A673 (cell line): ENCODE data around the gene CEP85L. TPM values are rescaled to one million over a fixed set of nuclear protein-coding genes. Genes with fewer than 3 reads are reported as not detected.

Source experiments
- BruUV-seq: library from RNA; stranded (reverse); fragments of 400-500 nt; replicated peaks from 2 replicates; lab custom pipeline; 2021; lab: Mats Ljungman, UMichigan
- CTCF ChIA-PET: fragments of 300-600 bp; sonication (Branson Sonifier 250); formaldehyde crosslinking; loops from one replicate; lab custom pipeline; 2022; ENCODE audit warnings: antibody characterized with exemption; lab: Charles Lee
- POLR2A ChIA-PET: fragments of 300-600 bp; sonication (Branson Sonifier 250); formaldehyde crosslinking; loops from one replicate; lab custom pipeline; 2022; ENCODE audit warnings: antibody characterized with exemption; ENCODE audit not compliant: low non-redundant PET; lab: Charles Lee
- DNase-seq: peaks from one replicate; pipeline ENCODE4 v3.0.0-alpha.2; 2015; ENCODE audit warnings: low spot score
- H3K27ac ChIP-seq: fragments of 200-600 bp; sonication (generic); 2 replicates; pipeline ENCODE4 v1.5.1; 2016; ENCODE audit warnings: mixed run types, low read depth, mild to moderate bottlenecking, mixed read lengths, antibody characterized with exemption, low read length; ENCODE audit not compliant: poor library complexity, severe bottlenecking
- H3K27me3 ChIP-seq: fragments of 200-600 bp; sonication (generic); replicated peaks from 2 replicates; pipeline ENCODE4 v1.6.1; 2017; ENCODE audit warnings: mixed run types, low read depth, mild to moderate bottlenecking, mixed read lengths, antibody characterized with exemption, low read length; ENCODE audit not compliant: insufficient read depth, poor library complexity
- H3K36me3 ChIP-seq: fragments of 200-600 bp; sonication (generic); 2 replicates; pipeline ENCODE4 v1.6.1; 2016; ENCODE audit warnings: mixed run types, mild to moderate bottlenecking, mixed read lengths, antibody characterized with exemption, low read length; ENCODE audit not compliant: insufficient read depth, poor library complexity, severe bottlenecking
- H3K4me1 ChIP-seq: fragments of 200-600 bp; sonication (generic); 2 replicates; pipeline ENCODE4 v1.6.1; 2017; ENCODE audit warnings: mixed run types, mild to moderate bottlenecking, mixed read lengths, antibody characterized with exemption, low read length; ENCODE audit not compliant: insufficient read depth, poor library complexity, severe bottlenecking
- H3K4me3 ChIP-seq: fragments of 200-600 bp; sonication (generic); 2 replicates; pipeline ENCODE4 v1.5.1; 2016; ENCODE audit warnings: low read depth, mixed run types, mild to moderate bottlenecking, mixed read lengths, low read length; ENCODE audit not compliant: poor library complexity, severe bottlenecking
- H3K9me3 ChIP-seq: fragments of 200-600 bp; sonication (generic); 2 replicates; pipeline ENCODE4 v1.6.1; 2016; ENCODE audit warnings: mixed run types, low read depth, mild to moderate bottlenecking, mixed read lengths, antibody characterized with exemption, low read length; ENCODE audit not compliant: poor library complexity, severe bottlenecking
- CTCF ChIP-seq: fragments of 300-800, 200-600 bp; sonication (generic); conservative IDR thresholded peaks from 2 replicates; pipeline ENCODE4 v1.5.1; 2017; ENCODE audit warnings: low read depth, mild to moderate bottlenecking, antibody characterized with exemption, low read length, moderate library complexity, mixed read lengths
- EZH2 ChIP-seq: fragments of 200-600 bp; sonication (generic); IDR thresholded peaks from 2 replicates; pipeline ENCODE4 v1.6.1; 2017; ENCODE audit warnings: borderline replicate concordance, low read depth, mild to moderate bottlenecking, mixed read lengths, antibody characterized with exemption, low read length; ENCODE audit not compliant: poor library complexity, severe bottlenecking
- intact Hi-C: fragments of 100-400 bp; cut with micrococcal nuclease; formaldehyde crosslinking; loops from one replicate; pipeline ENCODE4 v1.10.0; 2022; ENCODE audit not compliant: unreplicated experiment
- total RNA-seq: library from RNA; stranded (reverse); gene quantifications from 2 replicates; pipeline ENCODE4 v1.2.3, GENCODE V29; 2021

Gene CEP85L
- total RNA-seq, 1 experiment from 2014 or later: 7.4 TPM

- TF ChIP-seq EZH2 (no peak), CTCF (no peak)
- H3K9me3 ChIP-seq: peaks cover under 1% of the 10 kb centered on the region
- no TSS peak for BruUV-seq
- POLR2A ChIA-PET: no interaction called here
- H3K36me3 ChIP-seq: no peaks in the 10 kb centered on the region
- H3K4me3 ChIP-seq: no peak overlapping the region
- intact Hi-C loops: no loop called here
- CTCF ChIA-PET: no interaction called here
- H3K27ac ChIP-seq: no peak overlapping the region
- DNase-seq: no peak
- H3K27me3 ChIP-seq: no peaks in the 10 kb centered on the region
- H3K4me1 ChIP-seq: no peaks in the 10 kb centered on the region
Measured at GRCh38 chr6:118598324-118598723, 53.1 kb downstream of the CEP85L start.

- Histone ChIP-seq H3K4me1 (no peaks in the 10 kb centered on the region), H3K27me3 (no peaks in the 10 kb centered on the region), H3K4me3 (no peak overlapping the region), H3K27ac (no peak overlapping the region), H3K9me3 (no peaks in the 10 kb centered on the region), H3K36me3 (no peaks in the 10 kb centered on the region)
- ChIA-PET CTCF (no interaction called here), POLR2A (no interaction called here)
- no TSS peak for BruUV-seq
- no peak for DNase-seq
- intact Hi-C loops: no loop called here
- TF ChIP-seq CTCF: no peak
- TF ChIP-seq EZH2: no peak
Measured at GRCh38 chr6:118597636-118598035, 53.8 kb downstream of the CEP85L start.

GRCh38 chr6:118596774-118597320, 54.5 kb downstream of the CEP85L start:
- Histone ChIP-seq H3K27me3 (no peaks in the 10 kb centered on the region), H3K4me3 (no peak overlapping the region), H3K4me1 (no peaks in the 10 kb centered on the region), H3K9me3 (no peaks in the 10 kb centered on the region), H3K36me3 (no peaks in the 10 kb centered on the region), H3K27ac (no peak overlapping the region)
- intact Hi-C loops: no loop called here
- CTCF ChIA-PET: no interaction called here
- BruUV-seq: no TSS peak
- POLR2A ChIA-PET: no interaction called here
- TF ChIP-seq EZH2: no peak
- DNase-seq: no peak

- no peak for DNase-seq
- ChIA-PET CTCF (no interaction called here), POLR2A (no interaction called here)
- no peaks in the 10 kb centered on the region for H3K4me1 ChIP-seq
- H3K27ac ChIP-seq: no peak overlapping the region
- intact Hi-C loops: no loop called here
- H3K36me3 ChIP-seq: no peaks in the 10 kb centered on the region
- TF ChIP-seq EZH2: no peak
- no peak for TF ChIP-seq CTCF
- H3K27me3 ChIP-seq: no peaks in the 10 kb centered on the region
- H3K9me3 ChIP-seq: no peaks in the 10 kb centered on the region
- no peak overlapping the region for H3K4me3 ChIP-seq
- BruUV-seq: no TSS peak
Measured at GRCh38 chr6:118594877-118595276, 56.5 kb downstream of the CEP85L start.
